Activated naive CD4-positive, alpha-beta T cell treated with Interleukin-2 at 50 U/mL for 16 hours (primary cell): ENCODE results near the gene SCD.
A peak's percentile ranks its signal among the peaks of the same experiment; 100 is the strongest.

Experiments used
- DNase-seq: peaks from one replicate; pipeline ENCODE4 v3.0.0-alpha.2; 2020

SCD gene

DNA sequence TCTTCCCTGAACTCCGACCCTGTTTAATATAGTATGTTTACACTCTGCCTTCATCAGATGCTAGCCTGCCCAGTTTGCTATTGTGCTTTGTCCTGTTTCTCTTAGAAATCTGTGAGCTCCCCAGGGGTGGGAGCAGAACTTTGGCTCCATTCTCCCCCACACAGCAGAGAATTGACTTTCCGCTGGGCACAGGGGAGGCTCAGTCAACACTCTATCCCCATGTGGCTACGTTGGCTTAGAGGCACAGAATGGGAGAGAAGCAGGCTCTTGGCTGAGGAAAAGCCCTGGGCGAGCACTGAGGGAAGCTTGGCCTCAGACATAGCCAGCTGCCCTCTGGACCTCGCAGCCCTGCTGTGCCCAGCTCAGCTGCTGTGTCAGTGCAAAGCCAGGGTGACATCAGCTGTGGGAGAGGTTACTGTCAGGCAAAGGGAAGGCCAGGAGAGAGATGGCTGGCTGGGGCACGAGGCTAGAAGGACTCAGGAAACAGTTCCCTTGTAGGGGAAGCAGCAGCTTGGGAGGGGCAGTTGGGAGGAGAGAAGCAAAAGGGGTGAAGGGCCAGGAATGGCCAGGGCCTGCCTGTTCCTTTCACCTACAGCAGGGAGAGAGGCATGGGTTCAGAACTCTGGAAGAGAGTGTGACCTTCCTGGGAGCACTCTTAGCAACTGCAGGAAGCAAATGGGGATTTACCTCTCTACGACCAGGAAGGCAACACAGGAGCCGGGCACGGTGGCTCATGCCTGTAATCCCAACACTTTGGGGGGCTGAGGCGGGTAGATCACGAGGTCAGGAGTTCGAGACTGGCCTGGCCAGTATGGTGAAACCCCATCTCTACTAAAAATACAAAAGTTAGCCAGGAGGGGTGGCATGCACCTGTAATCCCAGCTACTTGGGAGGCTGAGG, 5.8 kb upstream of the SCD start:
- DNase-seq, result no peak

DNA sequence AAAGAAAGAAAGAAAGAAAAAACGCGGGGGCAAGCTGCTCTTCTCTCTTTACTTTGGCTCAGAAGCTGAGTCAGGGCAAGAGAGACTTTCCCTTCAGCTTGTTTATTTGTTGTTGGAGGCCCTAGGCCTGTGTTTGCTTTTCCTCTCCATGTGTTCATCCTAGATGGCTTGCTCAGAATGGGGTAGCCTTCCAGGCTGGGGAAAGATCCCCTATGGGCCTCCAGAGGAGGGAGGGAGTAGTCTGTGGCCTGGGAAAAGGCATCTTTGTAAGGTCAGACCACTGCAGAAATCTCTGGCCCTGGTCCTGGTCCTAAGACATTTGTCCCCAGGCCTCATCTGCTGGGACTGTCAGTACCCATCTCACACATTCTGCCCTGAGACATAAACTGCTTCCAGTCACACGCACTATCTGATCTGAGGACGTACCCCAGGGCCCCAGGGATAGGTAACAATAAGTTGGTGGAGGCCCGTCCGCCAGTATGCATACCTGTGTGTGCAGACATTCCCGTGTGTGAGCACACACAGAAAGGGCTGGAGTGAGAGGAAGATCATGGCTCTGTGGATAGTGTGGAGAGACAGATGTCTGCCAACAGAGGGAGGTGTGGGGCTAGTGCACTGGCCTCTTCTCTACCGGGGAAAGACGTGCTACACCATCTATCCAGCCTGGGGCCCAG, 4.9 kb upstream of the SCD start:
- DNase-seq, result peak; percentile 35

DNA sequence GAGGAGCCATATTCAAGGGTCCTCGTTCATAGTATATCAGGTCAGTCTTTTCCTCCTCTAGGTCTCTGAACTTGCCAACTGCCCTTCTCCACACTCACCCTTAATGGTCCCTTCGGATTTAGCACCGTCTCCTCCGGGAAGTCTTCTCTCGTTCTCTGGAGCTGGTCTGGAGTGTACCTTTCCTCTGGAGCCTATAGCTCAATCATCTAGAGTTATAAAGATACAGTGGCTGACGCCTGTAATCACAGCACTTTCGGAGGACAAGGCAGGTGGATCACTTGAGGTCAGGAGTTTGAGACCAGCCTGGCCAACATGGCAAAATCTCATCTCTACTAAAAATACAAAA, 4.4 kb upstream of the SCD start:
- no peak for DNase-seq

DNA sequence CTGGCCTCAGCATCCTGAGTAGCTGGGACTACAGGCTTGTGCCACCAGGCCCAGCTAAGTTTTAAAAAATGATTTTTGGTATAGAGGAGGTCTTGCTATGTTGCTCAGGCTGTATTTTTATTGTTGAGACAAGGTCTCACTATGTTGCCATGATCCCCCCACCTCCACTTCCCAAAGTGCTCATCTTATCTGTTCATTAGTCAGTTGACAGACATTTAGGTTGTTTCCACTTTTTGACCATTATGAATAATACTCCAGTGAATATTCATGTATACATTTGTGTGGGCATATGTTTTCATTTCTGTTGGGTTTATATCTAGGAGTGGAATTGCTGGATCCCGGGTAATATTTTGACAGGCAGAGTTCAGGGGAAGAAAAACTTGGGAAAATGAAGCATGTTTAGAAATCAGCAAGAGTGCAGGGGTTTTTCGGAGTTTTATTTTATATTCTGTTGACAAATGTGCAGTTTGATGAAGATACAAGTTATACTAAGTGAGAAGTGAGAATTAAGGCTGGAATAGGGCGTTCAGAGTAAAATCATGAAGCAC, 2.7 kb upstream of the SCD start:
- no peak for DNase-seq

DNA sequence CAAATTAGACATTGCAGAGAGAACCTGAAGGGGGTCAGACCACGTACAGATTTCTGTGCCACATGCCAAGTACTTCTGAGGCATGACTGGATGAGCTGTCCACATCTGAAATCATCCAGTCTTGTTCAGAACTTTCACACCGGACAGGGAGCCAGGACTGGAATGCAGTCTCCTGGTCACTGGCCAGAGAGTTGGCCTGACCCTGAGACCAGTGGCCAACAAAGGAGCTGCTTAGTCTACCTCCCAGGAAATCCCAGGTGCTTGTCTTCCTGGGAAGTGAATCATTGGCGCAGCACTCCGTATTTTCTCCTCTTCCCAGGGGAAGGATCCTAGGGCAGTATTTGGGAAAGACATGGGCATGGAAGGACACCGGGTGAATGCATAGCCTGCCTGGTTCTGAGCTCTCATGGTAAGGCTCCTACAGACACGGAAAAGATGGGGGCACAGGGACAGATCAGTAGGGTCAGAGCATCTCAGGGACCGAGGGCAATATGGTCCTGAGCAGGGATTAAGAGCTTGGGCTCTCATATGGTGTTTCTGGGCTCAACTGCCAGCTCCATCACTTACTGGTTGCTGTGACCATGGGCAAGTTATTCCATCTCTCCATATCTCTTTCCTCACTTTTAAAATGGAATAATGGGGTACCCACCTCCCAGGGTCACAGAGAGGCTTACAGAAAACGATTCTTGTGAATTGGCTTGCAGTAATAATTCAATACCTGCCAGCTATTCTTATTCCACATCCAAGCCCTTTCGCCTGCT, 1.3 kb upstream of the SCD start:
- DNase-seq, result no peak

DNA sequence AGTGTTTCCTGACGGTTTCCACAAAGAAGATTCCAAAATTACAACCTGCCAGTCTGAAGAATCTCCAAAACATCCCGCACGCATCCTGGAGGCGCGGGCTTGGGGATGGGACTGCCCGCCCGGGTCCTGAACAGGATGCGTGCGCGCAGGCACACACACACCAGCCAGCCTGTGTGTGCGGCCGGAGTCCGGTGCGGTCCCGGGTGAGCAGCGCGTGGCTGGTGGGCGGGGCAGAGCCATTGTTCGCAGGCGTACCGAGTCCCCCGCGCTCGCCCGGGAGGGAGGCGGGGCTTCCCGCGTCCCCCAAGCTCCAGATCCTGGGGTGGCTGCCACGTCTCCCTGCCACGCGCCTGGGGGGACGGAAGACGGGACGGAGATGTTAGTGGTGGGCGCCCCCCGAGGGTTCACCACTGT, 675 bp upstream of the SCD start:
- peak; percentile 67 for DNase-seq

DNA sequence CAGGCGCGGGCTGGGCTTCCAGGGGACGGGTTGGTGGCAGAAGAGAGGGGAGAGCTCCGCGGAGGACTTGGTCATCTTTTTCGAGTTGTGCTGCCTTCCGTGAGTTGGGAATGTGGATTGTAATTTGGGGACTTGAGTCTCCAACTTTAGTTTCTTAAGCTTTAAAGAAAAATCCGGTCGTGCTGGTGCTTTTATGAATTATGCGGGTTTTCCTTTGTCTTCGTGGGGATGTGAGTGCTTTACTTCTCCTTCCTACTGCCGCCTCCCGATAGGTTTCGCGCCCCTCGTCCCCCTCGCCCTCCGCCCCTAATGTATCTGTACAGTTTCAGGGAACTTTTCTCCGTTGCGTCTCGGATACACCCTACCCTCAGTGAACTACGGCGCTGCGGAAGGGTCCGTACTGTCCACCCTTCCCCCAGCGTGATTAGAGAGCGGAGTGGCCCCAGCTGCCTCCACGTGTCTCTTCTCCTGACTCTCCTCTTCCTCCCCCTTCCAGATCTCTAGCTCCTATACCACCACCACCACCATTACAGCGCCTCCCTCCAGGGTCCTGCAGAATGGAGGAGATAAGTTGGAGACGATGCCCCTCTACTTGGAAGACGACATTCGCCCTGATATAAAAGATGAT, 649 bp downstream of the SCD start:
- no peak for DNase-seq

DNA sequence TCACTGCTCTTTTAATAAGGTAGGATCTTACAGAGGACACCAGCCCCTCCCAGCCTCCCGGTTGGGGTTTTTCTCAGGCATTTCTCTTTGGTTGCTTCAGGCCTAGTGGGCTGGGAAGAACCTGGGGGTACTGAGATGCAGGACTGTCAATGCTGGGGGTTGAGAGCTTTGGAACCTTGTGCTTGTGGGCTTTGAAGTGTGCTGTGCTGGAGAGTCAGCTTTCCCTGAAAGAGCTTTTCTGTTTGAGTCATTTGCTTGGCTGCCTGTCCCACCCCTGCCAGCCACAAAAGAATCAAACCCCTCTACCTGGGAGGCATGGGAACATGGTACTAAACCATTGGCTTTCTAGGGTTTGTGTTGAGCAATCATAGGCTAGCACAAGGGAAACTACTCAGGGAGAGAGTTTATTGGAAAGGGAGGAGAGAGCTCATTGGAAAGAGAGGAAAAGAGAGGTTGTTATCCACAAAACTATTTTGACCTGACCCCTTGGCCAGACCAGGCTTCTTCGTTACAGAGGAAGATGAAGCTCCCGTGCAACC, 1.4 kb downstream of the SCD start:
- DNase-seq, result no peak

DNA sequence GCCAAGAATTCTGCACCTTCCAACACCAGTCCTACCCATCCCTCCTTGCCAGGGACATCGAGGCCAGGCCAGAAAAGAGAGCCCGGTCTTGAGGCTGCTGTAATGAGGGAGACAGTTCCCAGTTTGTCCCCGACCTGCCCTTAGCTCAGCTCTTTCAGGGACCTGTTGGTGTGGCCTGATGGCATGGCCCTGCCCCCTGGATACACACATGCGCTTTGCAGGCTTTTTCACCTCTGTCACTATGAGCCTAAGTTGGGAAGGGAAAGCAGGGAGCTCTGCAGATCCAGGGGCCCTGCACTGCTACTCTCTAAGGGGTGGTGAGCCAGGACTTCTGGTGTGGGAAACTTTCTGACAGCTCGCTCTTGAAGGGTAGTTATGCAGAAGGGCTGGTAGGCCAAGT, 2.1 kb downstream of the SCD start:
- DNase-seq, result no peak

DNA sequence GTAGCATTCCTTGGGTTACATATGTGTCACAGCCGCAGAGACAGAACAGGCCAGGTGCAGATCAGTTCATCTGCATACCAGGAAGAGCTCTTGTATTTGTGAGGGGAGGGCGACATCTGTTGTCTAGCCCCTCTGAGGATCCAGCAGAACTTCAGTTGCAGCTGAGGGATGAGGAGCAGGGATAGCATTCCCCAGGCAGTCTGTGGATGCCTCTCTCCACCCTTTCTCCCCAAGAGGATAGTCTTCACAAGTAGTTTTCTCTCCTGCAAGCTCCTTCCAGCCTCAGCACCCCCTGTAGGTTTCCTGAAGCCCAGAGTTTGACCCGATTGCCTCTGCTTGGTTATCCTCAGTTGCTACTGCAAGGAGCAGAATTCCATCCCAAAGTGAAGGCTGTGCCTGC, 2.6 kb downstream of the SCD start:
- DNase-seq, result no peak

DNA sequence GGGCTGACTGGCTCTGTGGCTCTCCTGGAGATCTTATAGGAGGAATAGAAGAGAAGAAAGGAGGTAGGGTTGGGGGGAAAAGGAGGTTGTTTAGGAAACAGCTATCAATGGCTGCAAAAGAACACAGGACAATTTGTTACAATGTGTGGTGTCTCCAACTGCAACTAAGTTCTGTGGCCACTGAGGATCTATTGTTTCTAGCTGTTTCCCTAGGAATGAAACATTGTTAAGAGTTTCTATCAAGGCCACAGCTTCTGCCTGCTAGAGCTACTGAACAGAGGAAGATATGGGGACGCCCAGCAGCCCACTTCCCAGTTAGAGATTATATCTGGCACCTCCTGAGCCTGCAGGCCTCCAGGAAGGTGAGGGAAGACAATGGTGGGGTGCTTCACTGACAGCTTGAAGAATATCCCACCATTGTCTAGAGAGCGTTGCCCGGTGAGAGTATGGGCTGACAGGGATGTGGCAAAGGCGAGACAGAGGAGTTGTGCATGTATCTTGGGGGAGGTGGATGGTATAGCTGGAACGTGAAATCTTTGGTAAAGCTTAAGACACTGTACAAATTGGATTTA, 4.0 kb downstream of the SCD start:
- no peak for DNase-seq

DNA sequence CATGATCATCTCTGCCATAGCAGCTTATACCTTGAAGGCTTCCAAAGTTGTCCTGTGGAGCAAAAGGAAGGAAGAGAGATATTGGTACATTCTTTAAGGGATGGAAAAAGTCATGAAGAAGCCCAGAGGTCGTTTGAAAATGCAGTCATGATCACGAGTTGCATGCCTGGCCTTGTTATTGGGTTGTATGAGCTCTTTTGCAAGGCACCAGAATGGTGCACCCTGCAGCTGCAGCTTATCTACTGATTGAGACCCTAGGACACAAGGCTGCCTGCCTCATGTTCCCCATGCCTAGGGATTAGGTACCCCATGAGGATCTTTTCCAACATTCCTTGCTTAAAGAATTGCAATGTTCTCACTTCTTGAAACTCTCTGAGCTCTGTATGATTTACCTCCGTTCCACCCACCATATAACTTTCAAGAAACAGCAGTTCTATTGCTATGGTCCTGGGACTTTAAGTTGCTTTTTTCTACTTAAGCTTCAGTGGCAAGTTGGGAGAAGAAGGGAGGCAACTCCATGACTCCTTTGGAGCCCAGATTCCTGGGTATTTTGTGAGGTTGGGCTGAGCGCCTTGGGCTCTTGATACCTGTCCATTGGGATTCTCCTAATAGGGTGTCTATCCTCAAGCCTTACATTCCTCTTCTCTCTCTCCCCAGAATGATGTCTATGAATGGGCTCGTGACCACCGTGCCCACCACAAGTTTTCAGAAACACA, 6.9 kb downstream of the SCD start:
- no peak for DNase-seq

DNA sequence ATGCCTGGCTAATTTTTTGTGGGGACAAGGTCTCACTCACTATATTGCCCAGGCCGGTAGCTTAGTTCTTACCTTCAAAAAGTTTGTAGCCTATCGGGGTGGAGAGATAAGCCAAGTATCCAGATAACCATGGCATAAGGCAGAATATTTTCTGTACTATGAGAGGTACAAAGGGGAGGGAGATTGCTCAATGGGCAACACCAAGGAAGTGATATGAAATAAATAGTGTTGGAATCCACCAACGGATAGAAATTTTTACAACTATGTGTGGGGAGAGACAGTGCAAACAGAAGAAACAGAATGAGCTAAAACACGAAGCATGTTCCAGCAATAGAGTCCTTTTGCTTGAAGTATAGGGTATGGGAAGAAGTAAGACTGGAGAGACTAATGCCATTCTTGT, 8.1 kb downstream of the SCD start:
- no peak for DNase-seq

DNA sequence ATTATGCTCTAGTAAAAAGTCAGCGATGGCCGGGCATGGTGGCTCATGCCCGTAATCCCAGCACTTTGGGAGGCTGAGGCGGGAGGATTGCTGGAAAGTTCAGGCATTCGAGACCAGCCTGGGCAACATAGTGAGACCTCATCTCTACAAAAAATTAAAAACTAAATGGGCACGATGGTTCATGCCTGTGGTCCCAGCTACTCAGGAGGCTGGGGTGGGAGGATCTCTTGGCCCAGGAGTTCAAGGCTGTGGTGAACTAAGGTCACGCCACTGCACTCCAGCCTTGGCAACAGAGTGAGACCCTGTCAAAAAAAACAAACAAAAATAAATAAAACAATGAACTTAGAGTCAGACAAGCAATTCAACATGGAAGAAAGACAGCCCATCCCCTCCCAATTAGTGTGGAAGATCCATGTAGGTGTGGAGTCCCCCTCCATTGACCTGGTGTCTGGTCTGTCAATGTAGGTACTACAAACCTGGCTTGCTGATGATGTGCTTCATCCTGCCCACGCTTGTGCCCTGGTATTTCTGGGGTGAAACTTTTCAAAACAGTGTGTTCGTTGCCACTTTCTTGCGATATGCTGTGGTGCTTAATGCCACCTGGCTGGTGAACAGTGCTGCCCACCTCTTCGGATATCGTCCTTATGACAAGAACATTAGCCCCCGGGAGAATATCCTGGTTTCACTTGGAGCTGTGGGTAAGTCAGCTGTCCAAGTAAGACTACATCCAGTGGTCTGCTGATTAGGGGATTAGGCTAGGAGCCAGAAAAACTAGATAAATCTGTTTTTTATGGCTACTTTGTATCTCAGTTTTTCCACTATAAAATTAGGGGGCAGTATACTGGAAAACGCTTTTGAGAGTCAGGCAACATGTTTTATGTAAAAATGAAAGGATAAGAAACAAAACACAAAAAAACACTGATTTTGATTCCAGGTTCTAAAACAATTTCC, 9.3 kb downstream of the SCD start:
- DNase-seq, result no peak

DNA sequence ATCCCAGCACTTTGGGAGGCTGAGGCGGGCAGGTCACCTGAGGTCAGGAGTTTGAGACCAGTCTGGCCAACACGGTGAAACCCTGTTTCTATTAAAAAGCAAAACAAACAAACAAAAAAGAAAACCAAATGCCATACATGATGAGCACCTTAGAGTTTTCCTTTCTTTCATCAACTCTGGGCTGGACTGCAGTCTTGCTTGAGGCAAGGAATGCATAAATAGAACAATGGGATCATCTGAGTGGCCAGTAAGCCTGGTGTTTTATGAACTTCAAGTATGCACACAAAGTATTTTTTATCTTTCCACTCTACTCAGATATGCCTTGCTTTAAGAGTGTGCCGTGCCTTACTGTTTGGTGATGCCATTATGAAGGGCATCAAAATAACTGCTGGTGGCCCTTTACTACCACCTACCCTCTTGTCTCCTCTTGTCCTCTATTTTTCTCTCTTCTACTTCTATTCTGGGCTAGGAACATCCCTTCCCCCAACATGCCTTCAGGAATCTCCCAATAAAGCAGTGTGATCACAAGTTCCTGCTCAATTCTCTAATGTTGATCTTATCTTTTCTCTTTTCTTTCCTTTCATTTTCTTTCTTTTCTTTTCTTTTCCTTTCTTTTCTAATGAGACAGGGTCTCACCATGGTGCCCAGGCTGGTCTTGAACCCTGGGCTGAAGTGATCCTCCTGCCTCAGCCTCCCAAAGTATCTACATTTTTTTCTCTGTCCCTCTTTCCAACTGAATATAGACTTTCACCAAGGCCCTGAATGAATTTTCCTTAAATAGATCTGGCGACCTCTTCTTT, 10.2 kb downstream of the SCD start:
- no peak for DNase-seq

DNA sequence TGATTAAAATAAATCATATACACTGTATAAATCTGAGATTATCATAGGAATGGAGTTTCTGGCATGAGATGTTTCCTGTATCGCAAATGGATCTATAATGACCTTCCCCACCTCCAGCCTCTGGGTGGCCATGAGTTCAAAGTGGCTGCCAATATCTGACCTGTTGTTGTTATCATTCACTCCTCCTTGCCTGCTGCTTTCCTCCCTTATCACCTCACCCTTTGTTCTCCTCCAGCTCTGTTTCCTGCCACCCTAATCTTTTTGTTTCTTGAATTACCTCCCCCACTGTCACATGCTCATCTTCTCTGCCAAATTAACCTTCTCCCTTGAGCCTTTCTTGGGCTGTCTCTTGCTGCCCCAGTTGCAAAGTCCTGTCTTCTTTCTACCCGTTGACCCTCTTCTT, 12.0 kb downstream of the SCD start:
- DNase-seq, result no peak

DNA sequence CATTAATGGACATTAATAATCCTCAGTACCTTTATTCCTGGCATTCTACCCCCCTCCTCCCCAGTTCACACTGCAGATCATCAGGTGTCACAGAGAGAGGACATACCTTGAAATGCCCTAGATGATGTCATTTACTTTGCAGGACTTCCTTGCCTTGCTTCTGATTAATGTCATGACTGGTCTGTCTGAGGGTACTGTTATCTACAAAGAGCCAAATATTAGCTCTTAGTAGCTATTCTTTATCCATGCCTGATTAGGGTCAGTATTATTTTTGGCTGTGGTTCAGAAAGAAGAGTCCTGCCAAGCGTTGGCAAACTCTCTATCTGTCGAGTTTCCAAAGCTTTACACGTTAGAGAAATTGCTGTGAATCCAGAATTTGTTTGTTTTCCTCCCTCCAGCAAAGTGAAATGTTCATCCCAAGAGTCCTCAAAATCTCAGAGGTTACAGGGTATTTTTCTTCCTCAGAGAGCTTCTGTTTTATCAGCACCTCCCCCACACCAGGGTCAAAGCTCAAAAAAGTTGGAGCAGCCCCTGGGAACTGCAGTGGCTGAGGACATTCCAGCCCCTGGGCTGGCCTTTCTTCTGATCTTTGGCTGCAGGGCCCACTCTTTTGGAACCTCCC, 12.6 kb downstream of the SCD start:
- DNase-seq, result no peak

DNA sequence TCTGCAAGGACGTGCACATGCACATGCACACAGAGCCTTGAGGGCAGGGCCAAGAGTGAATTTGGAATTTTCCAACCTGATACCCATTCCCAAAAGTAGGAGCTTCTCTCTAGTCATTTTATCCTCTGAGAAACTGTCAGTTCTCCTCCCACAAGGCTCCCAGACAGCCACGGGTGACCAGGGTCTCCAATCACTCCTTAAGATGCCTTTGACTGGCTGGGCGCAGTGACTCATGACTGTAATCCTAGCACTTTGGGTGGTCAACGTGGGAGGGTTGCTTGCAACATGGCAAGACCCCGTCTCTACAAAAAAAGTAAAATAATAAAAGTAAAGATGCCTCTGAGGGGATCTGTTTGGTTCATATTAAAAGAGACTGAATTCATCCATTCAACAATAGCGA, 13.2 kb downstream of the SCD start:
- no peak for DNase-seq
